AG09309 (cell line): ENCODE measurements around the gene GART.

Experiments
- DNase-seq: peaks from one replicate; pipeline ENCODE4 v3.0.0-alpha.2; 2010; ENCODE audit warnings: low read depth
- H3K4me3 ChIP-seq: 2 replicates; pipeline ENCODE4 v1.5.1; 2011; ENCODE audit warnings: mild to moderate bottlenecking, low read depth, low read length, moderate library complexity; ENCODE audit not compliant: control insufficient read depth
- CTCF ChIP-seq: IDR thresholded peaks from 2 replicates; pipeline ENCODE4 v1.5.1; 2011; ENCODE audit warnings: mild to moderate bottlenecking, low read depth, low read length, inconsistent platforms; ENCODE audit not compliant: insufficient read depth, control insufficient read depth; ENCODE audit errors: missing control alignments

GART gene

GRCh38 chr21:33487996-33488395, 53.9 kb downstream of the GART start:
- H3K4me3 ChIP-seq, result no peak overlapping the region
- no peak for TF ChIP-seq CTCF
- no peak for DNase-seq

- no peak overlapping the region for H3K4me3 ChIP-seq
- no peak for DNase-seq
These were observed 60.5 kb downstream of the GART start for GRCh38 chr21:33481314-33481943.

GRCh38 chr21:33480481-33481103, 61.3 kb downstream of the GART start:
- no peak for TF ChIP-seq CTCF
- peak overlapping the region; percentile 86 for H3K4me3 ChIP-seq
- DNase-seq, result no peak

More at GRCh38 chr21:33481314-33481943, 60.5 kb downstream of the GART start:
- no peak for TF ChIP-seq CTCF

- peak; percentile 50 for TF ChIP-seq CTCF
- peak within 1 kb of the TSS; percentile 86 for H3K4me3 ChIP-seq
- DNase-seq, result peak; percentile 84
These were observed 62.0 kb downstream of the GART start, which contains the start of gene TMEM50B for GRCh38 chr21:33479679-33480480. TMEM50B (minus strand) TSS chr21:33479974; CDS start chr21:33468885, 11,089 bp downstream.

GRCh38 chr21:33478935-33479678, 62.8 kb downstream of the GART start:
- no peak for DNase-seq
- H3K4me3 ChIP-seq, result peak overlapping the region; percentile 72
- no peak for TF ChIP-seq CTCF

- no peak for DNase-seq
- peak overlapping the region; percentile 72 for H3K4me3 ChIP-seq
- no peak for TF ChIP-seq CTCF
These were observed 63.7 kb downstream of the GART start for GRCh38 chr21:33478182-33478581.
